ENCODE measurements around the gene GPAT3.
A peak's percentile ranks its signal among the peaks of the same experiment; 100 is the strongest.

The GPAT3 gene

DNA sequence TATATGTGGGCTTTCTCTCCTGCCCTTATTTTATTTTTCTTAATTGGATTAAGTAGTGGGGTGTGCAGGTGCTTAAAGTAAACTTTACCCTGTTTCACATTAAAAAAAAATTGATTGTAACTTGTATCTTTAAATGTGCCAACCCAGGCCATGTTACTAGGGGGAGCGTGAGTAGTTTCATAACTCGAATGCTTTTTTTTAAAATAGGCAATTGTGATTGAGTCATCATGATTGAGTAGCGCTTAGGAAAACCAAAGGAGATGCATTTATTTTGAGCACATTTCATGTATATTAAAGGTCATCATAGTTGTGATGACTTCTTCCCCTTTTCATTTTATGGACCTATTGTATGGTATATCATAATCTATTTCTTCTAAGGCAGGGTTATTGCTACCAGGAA, 32.2 kb downstream of the GPAT3 start:
- Histone ChIP-seq H3K4me1 (ENCODE audit: control insufficient read depth in 1 of 2, insufficient read depth in 2 of 2, low read length in 2 of 2) (no peaks in the 10 kb centered on the region), H3K14ac (ENCODE audit: low read length) (no peak overlapping the region)

GRCh38 chr4:83569429-83569828, 33.5 kb downstream of the GPAT3 start:
- Histone ChIP-seq H3K4ac (ENCODE audit: low read depth, low read length) (no peak overlapping the region), H3K18ac (ENCODE audit: low read length) (no peak overlapping the region), H3K9me3 (ENCODE audit: insufficient read depth, low read depth, low read length) (no peaks in the 10 kb centered on the region), H3K4me3 (ENCODE audit: low read depth, low read length) (no peak overlapping the region), H3K23ac (ENCODE audit: low read length) (no peak overlapping the region), H3K27me3 (ENCODE audit: insufficient read depth, low read length) (no peaks in the 10 kb centered on the region), H3K79me1 (ENCODE audit: low read length) (no peaks in the 10 kb centered on the region), H3K14ac (ENCODE audit: low read length) (no peak overlapping the region), H2BK120ac (ENCODE audit: insufficient read depth, low read length, poor library complexity) (no peak overlapping the region), H3K4me2 (ENCODE audit: low read length) (no peak overlapping the region), H3K27ac (ENCODE audit: low read depth, low read length) (no peak overlapping the region), H2AK5ac (ENCODE audit: low read length) (no peak overlapping the region), H3K4me1 (ENCODE audit: control insufficient read depth in 1 of 2, insufficient read depth in 2 of 2, low read length in 2 of 2) (no peaks in the 10 kb centered on the region), H3K79me2 (ENCODE audit: control insufficient read depth, insufficient read depth, low read length, poor library complexity) (no peaks in the 10 kb centered on the region), H4K12ac (ENCODE audit: low read depth, low read length) (no peak overlapping the region), H4K91ac (ENCODE audit: low read depth, low read length) (no peak overlapping the region), H2AFZ (ENCODE audit: insufficient read depth, low read length, poor library complexity) (no peak overlapping the region), H4K8ac (ENCODE audit: low read depth, low read length) (no peak overlapping the region), H2BK12ac (ENCODE audit: low read length) (no peak overlapping the region), H2BK5ac (ENCODE audit: low read depth, low read length, poor library complexity) (no peak overlapping the region), H3K9ac (ENCODE audit: low read length) (no peak overlapping the region), H3K36me3 (ENCODE audit: control insufficient read depth in 1 of 2, insufficient read depth in 2 of 2, low read length in 2 of 2) (no peaks in the 10 kb centered on the region)
- DNase-seq, result no peak
- WGBS (ENCODE audit: extremely low coverage, insufficient coverage, insufficient read length), result no CpG with 5 or more reads among the region's 4 CpGs

More for the DNA sequence above, 32.2 kb downstream of the GPAT3 start:
- Histone ChIP-seq H3K79me1 (ENCODE audit: low read length) (no peaks in the 10 kb centered on the region), H4K12ac (ENCODE audit: low read depth, low read length) (no peak overlapping the region), H3K4ac (ENCODE audit: low read depth, low read length) (no peak overlapping the region), H3K9ac (ENCODE audit: low read length) (no peak overlapping the region), H3K4me3 (ENCODE audit: low read depth, low read length) (no peak overlapping the region), H3K23ac (ENCODE audit: low read length) (no peak overlapping the region), H2BK12ac (ENCODE audit: low read length) (no peak overlapping the region), H3K27me3 (ENCODE audit: insufficient read depth, low read length) (no peaks in the 10 kb centered on the region), H2AK5ac (ENCODE audit: low read length) (no peak overlapping the region), H3K27ac (ENCODE audit: low read depth, low read length) (no peak overlapping the region), H3K4me2 (ENCODE audit: low read length) (no peak overlapping the region), H3K18ac (ENCODE audit: low read length) (no peak overlapping the region), H3K9me3 (ENCODE audit: insufficient read depth, low read depth, low read length) (no peaks in the 10 kb centered on the region), H3K79me2 (ENCODE audit: control insufficient read depth, insufficient read depth, low read length, poor library complexity) (no peaks in the 10 kb centered on the region), H4K91ac (ENCODE audit: low read depth, low read length) (no peak overlapping the region), H4K8ac (ENCODE audit: low read depth, low read length) (no peak overlapping the region), H2AFZ (ENCODE audit: insufficient read depth, low read length, poor library complexity) (no peak overlapping the region), H2BK5ac (ENCODE audit: low read depth, low read length, poor library complexity) (no peak overlapping the region), H2BK120ac (ENCODE audit: insufficient read depth, low read length, poor library complexity) (no peak overlapping the region), H3K36me3 (ENCODE audit: control insufficient read depth in 1 of 2, insufficient read depth in 2 of 2, low read length in 2 of 2) (no peaks in the 10 kb centered on the region)
- no CpG with 5 or more reads among the region's 3 CpGs for WGBS (ENCODE audit: extremely low coverage, insufficient coverage, insufficient read length)
- DNase-seq, result peak in 1 of 2 donors; percentile 26

GRCh38 chr4:83569987-83570386, 34.1 kb downstream of the GPAT3 start:
- no peak overlapping the region for H3K4me3 ChIP-seq (ENCODE audit: low read depth, low read length)
- no peaks in the 10 kb centered on the region for H3K9me3 ChIP-seq (ENCODE audit: insufficient read depth, low read depth, low read length)
- H3K9ac ChIP-seq (ENCODE audit: low read length), result no peak overlapping the region
- no peak overlapping the region for H2BK120ac ChIP-seq (ENCODE audit: insufficient read depth, low read length, poor library complexity)
- no peak overlapping the region for H3K4ac ChIP-seq (ENCODE audit: low read depth, low read length)
- no CpG with 5 or more reads among the region's 5 CpGs for WGBS (ENCODE audit: extremely low coverage, insufficient coverage, insufficient read length)
- no peak overlapping the region for H4K8ac ChIP-seq (ENCODE audit: low read depth, low read length)
- H2BK12ac ChIP-seq (ENCODE audit: low read length), result no peak overlapping the region
- no peak overlapping the region for H3K4me2 ChIP-seq (ENCODE audit: low read length)
- H3K23ac ChIP-seq (ENCODE audit: low read length), result no peak overlapping the region
- no peak overlapping the region for H3K27ac ChIP-seq (ENCODE audit: low read depth, low read length)
- no peak overlapping the region for H2AK5ac ChIP-seq (ENCODE audit: low read length)
- H3K14ac ChIP-seq (ENCODE audit: low read length), result no peak overlapping the region
- no peak overlapping the region for H2AFZ ChIP-seq (ENCODE audit: insufficient read depth, low read length, poor library complexity)
- no peaks in the 10 kb centered on the region for H3K4me1 ChIP-seq (ENCODE audit: control insufficient read depth in 1 of 2, insufficient read depth in 2 of 2, low read length in 2 of 2)
- DNase-seq, result peak; percentile 70 to 78
- no peaks in the 10 kb centered on the region for H3K27me3 ChIP-seq (ENCODE audit: insufficient read depth, low read length)
- H4K91ac ChIP-seq (ENCODE audit: low read depth, low read length), result no peak overlapping the region
- no peak overlapping the region for H4K12ac ChIP-seq (ENCODE audit: low read depth, low read length)
- H2BK5ac ChIP-seq (ENCODE audit: low read depth, low read length, poor library complexity), result no peak overlapping the region
- H3K18ac ChIP-seq (ENCODE audit: low read length), result no peak overlapping the region
- no peaks in the 10 kb centered on the region for H3K36me3 ChIP-seq (ENCODE audit: control insufficient read depth in 1 of 2, insufficient read depth in 2 of 2, low read length in 2 of 2)
- H3K79me1 ChIP-seq (ENCODE audit: low read length), result no peaks in the 10 kb centered on the region
- H3K79me2 ChIP-seq (ENCODE audit: control insufficient read depth, insufficient read depth, low read length, poor library complexity), result no peaks in the 10 kb centered on the region

DNA sequence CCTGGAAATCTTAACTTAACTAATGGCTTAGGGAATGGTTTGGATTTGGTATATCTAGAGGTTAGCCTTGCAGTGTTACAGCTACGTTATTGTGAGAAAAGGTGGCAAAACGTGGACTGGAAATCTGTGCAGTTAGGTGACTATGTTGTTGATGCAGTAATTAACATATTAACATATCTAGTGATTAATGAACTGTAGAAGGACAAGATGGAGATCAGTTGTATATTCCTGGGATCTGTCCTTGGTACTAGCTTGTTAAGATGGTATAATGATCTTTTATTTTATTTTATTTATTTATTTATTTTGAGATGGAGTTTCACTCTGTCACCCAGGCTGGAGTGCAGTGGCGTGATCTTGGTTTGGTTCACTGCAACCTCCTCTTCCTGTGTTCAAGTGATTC, 36.9 kb downstream of the GPAT3 start:
- Histone ChIP-seq H3K4ac (ENCODE audit: low read depth, low read length) (no peak overlapping the region), H3K36me3 (ENCODE audit: control insufficient read depth in 1 of 2, insufficient read depth in 2 of 2, low read length in 2 of 2) (no peaks in the 10 kb centered on the region), H3K14ac (ENCODE audit: low read length) (no peak overlapping the region), H3K79me2 (ENCODE audit: control insufficient read depth, insufficient read depth, low read length, poor library complexity) (no peaks in the 10 kb centered on the region), H4K8ac (ENCODE audit: low read depth, low read length) (no peak overlapping the region), H2BK120ac (ENCODE audit: insufficient read depth, low read length, poor library complexity) (no peak overlapping the region), H2BK5ac (ENCODE audit: low read depth, low read length, poor library complexity) (no peak overlapping the region), H4K12ac (ENCODE audit: low read depth, low read length) (no peak overlapping the region), H4K91ac (ENCODE audit: low read depth, low read length) (no peak overlapping the region), H3K18ac (ENCODE audit: low read length) (no peak overlapping the region), H3K23ac (ENCODE audit: low read length) (no peak overlapping the region), H2AFZ (ENCODE audit: insufficient read depth, low read length, poor library complexity) (no peak overlapping the region), H3K27ac (ENCODE audit: low read depth, low read length) (no peak overlapping the region), H3K27me3 (ENCODE audit: insufficient read depth, low read length) (no peaks in the 10 kb centered on the region), H3K79me1 (ENCODE audit: low read length) (no peaks in the 10 kb centered on the region), H3K4me3 (ENCODE audit: low read depth, low read length) (no peak overlapping the region), H3K4me2 (ENCODE audit: low read length) (no peak overlapping the region), H3K9ac (ENCODE audit: low read length) (no peak overlapping the region), H2BK12ac (ENCODE audit: low read length) (no peak overlapping the region), H3K9me3 (ENCODE audit: insufficient read depth, low read depth, low read length) (no peaks in the 10 kb centered on the region), H2AK5ac (ENCODE audit: low read length) (no peak overlapping the region), H3K4me1 (ENCODE audit: control insufficient read depth in 1 of 2, insufficient read depth in 2 of 2, low read length in 2 of 2) (no peaks in the 10 kb centered on the region)
- no peak for DNase-seq
- WGBS (ENCODE audit: extremely low coverage, insufficient coverage, insufficient read length), result no CpG with 5 or more reads among the region's 3 CpGs
